Body of pancreas (tissue), 4 donors: ENCODE data around the gene PHLDB1. TPM values are rescaled to one million over a fixed set of nuclear protein-coding genes. Genes with fewer than 3 reads are reported as not detected.
A peak's percentile ranks its signal among the peaks of the same experiment; 100 is the strongest.
"Not testable (repeated sequence)": the region's sequence is repeated elsewhere in the genome, so short reads cannot be mapped to it uniquely, and the experiment has no call there.

ENCODE experiments used
- ATAC-seq: fragments of 150-250 bp; one replicate; pipeline ENCODE4 v1.9.1; 2016
- DNase-seq, 4 donors: peaks; one replicate each; pipeline ENCODE4 v3.0.0-alpha.2; 2019
- H3K27ac ChIP-seq, 4 donors: fragments of 200-600 bp; sonication (generic); 1 replicate in 3 of 4; 2 replicates in 1 of 4; pipeline versions ENCODE4 v1.5.1 to v1.6.1; 2016 to 2019; ENCODE audit warnings: mild to moderate bottlenecking in 1 of 4, mixed read lengths in 1 of 4, moderate library complexity in 1 of 4
- H3K27me3 ChIP-seq, 2 donors: fragments of 200-600 bp; sonication (generic); one replicate each; pipeline ENCODE4 v1.6.0; 2016; ENCODE audit warnings: mild to moderate bottlenecking in 1 of 2
- H3K36me3 ChIP-seq, 2 donors: fragments of 200-600 bp; sonication (generic); replicated peaks in 1 of 2; 2 replicates each; pipeline ENCODE4 v1.5.1; 2016; ENCODE audit warnings: low read depth in 2 of 2; ENCODE audit not compliant: insufficient read depth in 1 of 2
- H3K4me1 ChIP-seq: fragments of 200-600 bp; sonication (generic); one replicate; pipeline ENCODE4 v1.6.0; 2016
- H3K4me3 ChIP-seq, 2 donors: fragments of 200-600 bp; sonication (generic); 1 replicate in 1 of 2; 2 replicates in 1 of 2; pipeline ENCODE4 v1.5.1; 2016 to 2019
- H3K9me3 ChIP-seq, 3 donors: fragments of 200-600 bp; sonication (generic); 1 replicate in 2 of 3; 2 replicates in 1 of 3; pipeline ENCODE4 v1.5.1; 2016
- POLR2A ChIP-seq, 3 donors: fragments of 450-650 bp; IDR thresholded peaks; one replicate each; pipeline ENCODE4 v1.6.1; 2016; ENCODE audit warnings: antibody characterized with exemption in 3 of 3, mild to moderate bottlenecking in 2 of 3
- WGBS, 2 donors: methylation state at CpG; one replicate each; pipeline ENCODE4 v1.1.5; 2017; 5-methylcytosine and 5-hydroxymethylcytosine counted together
- intact Hi-C: fragments of 100-400 bp; cut with DNase I; formaldehyde crosslinking; loops from one replicate; pipeline ENCODE4 v1.15.1; 2023
- total RNA-seq, 2 donors: library from RNA; depleted of rRNA; stranded (reverse); fragments of >200 nt; gene quantifications; one replicate each; pipeline ENCODE4 v1.1.0, GENCODE V29; 2016
- TF ChIP-seq, protein P1 (sequence below), 7 experiments: fragments of 450-650 bp in 4 of 7; fragments of 200-600 bp in 3 of 7; sonication (generic) in 3 of 7; IDR thresholded peaks; one replicate each; pipeline ENCODE4 v1.5.1; 2016 to 2019; ENCODE audit warnings: antibody characterized with exemption in 7 of 7

Gene PHLDB1
- total RNA-seq, 2 donors from 2014 or later, result 71.9 to 166 TPM

DNA sequence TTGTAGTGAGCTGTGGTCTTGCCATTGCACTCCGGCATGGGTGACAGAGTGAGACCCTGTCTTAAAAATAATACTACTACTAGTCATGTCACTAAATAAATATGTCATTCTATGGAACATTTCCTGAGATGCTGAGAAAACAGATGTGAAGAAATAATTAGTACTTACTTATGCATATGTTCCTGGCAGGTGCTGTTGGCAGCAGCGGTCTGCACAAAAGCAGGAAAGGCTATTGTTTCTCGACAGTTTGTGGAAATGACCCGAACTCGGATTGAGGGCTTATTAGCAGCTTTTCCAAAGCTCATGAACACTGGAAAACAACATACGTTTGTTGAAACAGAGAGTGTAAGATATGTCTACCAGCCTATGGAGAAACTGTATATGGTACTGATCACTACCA lies 26.4 kb upstream of the PHLDB1 start:
- intact Hi-C loops, result no loop called here
- H3K9me3 ChIP-seq, result no peaks in the 10 kb centered on the region
- H3K36me3 ChIP-seq, result peaks cover 5 to 32% of the 10 kb centered on the region in 2 donors
- DNase-seq (no peak), ATAC-seq (no peak)
- 47 to 70% methylated on average over 6 of the region's 6 CpGs for WGBS, 2 donors
- H3K27me3 ChIP-seq, result no peaks in the 10 kb centered on the region
- peaks cover 29% of the 10 kb centered on the region for H3K4me1 ChIP-seq
- H3K27ac ChIP-seq, result no peak overlapping the region
- H3K4me3 ChIP-seq, result no peak overlapping the region
- TF ChIP-seq, protein P1, sequence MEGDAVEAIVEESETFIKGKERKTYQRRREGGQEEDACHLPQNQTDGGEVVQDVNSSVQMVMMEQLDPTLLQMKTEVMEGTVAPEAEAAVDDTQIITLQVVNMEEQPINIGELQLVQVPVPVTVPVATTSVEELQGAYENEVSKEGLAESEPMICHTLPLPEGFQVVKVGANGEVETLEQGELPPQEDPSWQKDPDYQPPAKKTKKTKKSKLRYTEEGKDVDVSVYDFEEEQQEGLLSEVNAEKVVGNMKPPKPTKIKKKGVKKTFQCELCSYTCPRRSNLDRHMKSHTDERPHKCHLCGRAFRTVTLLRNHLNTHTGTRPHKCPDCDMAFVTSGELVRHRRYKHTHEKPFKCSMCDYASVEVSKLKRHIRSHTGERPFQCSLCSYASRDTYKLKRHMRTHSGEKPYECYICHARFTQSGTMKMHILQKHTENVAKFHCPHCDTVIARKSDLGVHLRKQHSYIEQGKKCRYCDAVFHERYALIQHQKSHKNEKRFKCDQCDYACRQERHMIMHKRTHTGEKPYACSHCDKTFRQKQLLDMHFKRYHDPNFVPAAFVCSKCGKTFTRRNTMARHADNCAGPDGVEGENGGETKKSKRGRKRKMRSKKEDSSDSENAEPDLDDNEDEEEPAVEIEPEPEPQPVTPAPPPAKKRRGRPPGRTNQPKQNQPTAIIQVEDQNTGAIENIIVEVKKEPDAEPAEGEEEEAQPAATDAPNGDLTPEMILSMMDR (IDR thresholded peaks at IDR 0.05), result no peak
- TF ChIP-seq POLR2A (IDR thresholded peaks at IDR 0.05), result no peak

DNA sequence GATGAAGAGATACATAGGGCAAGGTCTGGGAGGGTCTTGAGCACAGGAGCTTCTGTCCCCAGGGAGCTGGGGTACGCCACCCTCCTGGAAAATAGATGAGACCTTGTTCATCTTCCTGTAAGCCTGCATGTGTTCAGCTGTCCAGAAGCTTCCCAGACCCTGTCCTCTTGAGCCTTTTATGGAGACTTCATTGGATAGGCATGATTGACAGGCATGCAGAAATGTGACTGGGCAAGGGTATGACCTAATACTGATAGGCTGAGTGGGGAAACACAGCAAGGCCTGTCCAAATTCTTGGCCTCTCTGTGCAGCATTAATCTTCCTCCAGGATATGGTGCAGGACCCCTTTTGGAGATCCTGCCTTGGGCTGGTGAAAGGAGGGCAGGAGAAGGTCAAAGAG lies 19.5 kb upstream of the PHLDB1 start:
- no peak overlapping the region for H3K4me3 ChIP-seq
- no peak overlapping the region for H3K27ac ChIP-seq
- intact Hi-C loops, result no loop called here
- no peaks in the 10 kb centered on the region for H3K4me1 ChIP-seq
- no peaks in the 10 kb centered on the region for H3K9me3 ChIP-seq
- TF ChIP-seq POLR2A (IDR thresholded peaks at IDR 0.05), result no peak
- TF ChIP-seq, protein P1 (IDR thresholded peaks at IDR 0.05), result no peak
- DNase-seq (no peak), ATAC-seq (no peak)
- H3K36me3 ChIP-seq, result peaks cover 28 to 67% of the 10 kb centered on the region in 2 donors
- H3K27me3 ChIP-seq, result no peaks in the 10 kb centered on the region
- WGBS, 2 donors, result 88 to 100% methylated on average over 1 of the region's 1 CpG

DNA sequence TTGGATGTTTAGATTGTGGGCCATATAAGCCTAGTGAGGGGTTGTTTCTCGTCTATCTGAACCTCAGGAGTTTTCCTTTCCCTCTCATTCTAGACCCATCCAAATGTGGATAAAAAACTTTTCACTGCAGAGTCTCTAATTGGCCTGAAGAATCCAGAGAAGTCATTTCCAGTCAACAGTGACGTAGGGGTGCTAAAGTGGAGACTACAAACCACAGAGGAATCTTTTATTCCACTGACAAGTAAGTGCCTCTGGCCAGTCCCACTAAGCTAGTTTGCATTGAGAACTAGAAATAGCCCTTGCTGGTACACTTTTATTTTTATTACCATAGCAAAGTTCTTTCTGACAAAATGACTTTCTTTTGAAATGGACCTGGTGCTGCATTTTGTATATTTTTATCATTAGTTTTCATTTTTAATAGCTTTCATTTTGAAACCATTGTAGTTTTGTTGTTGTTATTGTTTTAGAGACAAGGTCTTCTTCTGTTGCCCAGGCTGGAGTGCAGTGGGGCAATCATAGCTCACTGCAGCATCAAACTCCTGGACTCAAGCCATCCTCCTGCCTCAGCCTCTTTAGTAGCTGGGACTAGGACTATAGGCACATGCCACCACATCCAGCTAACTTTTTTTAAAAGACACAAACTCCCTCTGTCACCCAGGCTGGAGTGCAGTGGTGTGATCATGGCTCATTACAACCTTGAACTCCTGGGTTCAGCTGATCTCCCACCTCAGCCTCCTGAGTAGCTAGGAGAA lies 14.6 kb upstream of the PHLDB1 start:
- ATAC-seq, result no peak
- TF ChIP-seq, protein P1 (IDR thresholded peaks at IDR 0.05), result no peak
- TF ChIP-seq POLR2A (IDR thresholded peaks at IDR 0.05), result no peak
- no peaks in the 10 kb centered on the region for H3K27me3 ChIP-seq
- no peaks in the 10 kb centered on the region for H3K4me1 ChIP-seq
- 75 to 98% methylated on average over 2 of the region's 2 CpGs for WGBS, 2 donors
- H3K27ac ChIP-seq, result no peak overlapping the region
- H3K9me3 ChIP-seq, result no peaks in the 10 kb centered on the region
- intact Hi-C loops, result no loop called here
- H3K36me3 ChIP-seq, result peaks cover 27 to 53% of the 10 kb centered on the region in 2 donors
- no peak for DNase-seq
- no peak overlapping the region for H3K4me3 ChIP-seq

DNA sequence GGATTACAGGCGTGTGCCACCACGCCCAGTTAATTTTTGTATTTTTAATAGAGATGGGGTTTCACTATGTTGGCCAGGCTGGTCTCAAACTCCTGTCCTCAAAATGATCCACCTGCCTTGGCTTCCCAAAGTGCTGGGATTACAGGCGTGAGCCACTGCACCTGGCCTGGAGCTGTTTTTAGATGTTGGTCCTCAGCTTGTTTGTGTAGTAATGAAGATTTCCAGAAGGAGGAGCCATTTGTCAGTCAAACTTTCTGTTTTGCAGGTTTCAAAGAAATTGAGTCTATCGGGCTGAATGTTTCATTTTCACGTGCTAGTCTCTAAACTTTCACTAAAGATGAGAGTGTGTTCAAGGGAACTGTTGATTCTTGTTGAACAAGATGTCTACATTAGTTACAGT lies 12.4 kb upstream of the PHLDB1 start:
- H3K4me3 ChIP-seq, DNase-seq, intact Hi-C loops, H3K4me1 ChIP-seq, H3K9me3 ChIP-seq, H3K27me3 ChIP-seq: not testable (repeated sequence)
- ATAC-seq, result peak; percentile 48
- peaks cover 25 to 56% of the 10 kb centered on the region in 2 donors for H3K36me3 ChIP-seq
- H3K27ac ChIP-seq, result peak overlapping the region in 1 of 4 donors; percentile 4
- WGBS, 2 donors, result 55 to 64% methylated on average over 5 of the region's 5 CpGs
- TF ChIP-seq, protein P1 (IDR thresholded peaks at IDR 0.05), result peak in 5 of 7 experiments; percentile 21 to 57 (median 54)
